Iris pigment epithelial cell (primary cell): Measurements from ENCODE around the gene ZBTB47.

Experiments
- DNase-seq: peaks from one replicate; pipeline ENCODE4 v3.0.0-alpha.2; 2011; ENCODE audit warnings: low read depth

The ZBTB47 gene

DNA sequence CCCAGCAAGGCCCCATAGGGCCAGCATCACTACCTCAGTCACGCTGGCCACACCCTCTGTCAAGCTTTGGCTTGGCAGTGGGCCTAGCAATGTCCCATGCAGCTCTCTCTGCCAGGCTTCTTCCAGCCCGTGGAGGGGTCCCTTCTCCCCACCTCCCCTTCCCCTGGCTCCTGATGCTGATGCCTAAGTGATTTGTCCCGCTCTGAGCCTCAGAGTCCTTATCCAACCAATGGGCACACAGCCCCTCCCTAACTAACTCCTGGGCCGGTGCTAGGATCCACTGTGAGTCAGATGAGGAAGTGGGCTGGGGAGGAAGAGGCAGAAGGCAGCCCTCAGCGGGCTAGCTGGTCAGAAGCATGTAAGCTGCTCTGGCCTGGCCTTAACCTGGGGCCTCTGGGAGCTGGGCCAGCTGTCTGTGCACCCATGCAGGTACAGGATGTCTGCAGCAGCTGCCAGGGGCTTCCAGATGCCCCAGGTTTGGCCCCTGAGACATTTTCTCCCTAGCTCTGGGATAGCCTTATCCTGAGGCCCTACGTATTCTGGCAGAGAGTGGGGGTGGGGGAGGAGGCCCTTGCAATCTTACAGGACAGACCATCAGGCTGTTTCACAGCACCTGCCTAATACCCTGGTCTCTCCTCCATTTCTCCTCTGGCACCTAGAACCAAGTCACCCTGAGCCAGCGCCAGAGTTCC, 740 bp upstream of the ZBTB47 start:
- peak; percentile 89 for DNase-seq

DNA sequence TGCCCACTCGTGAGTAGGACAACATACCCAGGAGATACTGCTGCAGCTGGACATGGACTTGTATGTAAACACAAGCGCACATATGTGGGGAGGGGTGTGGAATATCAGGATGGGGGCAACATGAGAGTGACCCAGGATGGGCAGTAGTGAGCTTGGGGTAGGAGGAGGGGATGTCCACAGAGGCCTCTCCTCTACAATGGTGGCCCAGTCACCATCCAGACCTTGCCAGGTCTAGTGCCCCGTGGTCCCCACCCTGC, 266 bp upstream of the ZBTB47 start:
- no peak for DNase-seq

DNA sequence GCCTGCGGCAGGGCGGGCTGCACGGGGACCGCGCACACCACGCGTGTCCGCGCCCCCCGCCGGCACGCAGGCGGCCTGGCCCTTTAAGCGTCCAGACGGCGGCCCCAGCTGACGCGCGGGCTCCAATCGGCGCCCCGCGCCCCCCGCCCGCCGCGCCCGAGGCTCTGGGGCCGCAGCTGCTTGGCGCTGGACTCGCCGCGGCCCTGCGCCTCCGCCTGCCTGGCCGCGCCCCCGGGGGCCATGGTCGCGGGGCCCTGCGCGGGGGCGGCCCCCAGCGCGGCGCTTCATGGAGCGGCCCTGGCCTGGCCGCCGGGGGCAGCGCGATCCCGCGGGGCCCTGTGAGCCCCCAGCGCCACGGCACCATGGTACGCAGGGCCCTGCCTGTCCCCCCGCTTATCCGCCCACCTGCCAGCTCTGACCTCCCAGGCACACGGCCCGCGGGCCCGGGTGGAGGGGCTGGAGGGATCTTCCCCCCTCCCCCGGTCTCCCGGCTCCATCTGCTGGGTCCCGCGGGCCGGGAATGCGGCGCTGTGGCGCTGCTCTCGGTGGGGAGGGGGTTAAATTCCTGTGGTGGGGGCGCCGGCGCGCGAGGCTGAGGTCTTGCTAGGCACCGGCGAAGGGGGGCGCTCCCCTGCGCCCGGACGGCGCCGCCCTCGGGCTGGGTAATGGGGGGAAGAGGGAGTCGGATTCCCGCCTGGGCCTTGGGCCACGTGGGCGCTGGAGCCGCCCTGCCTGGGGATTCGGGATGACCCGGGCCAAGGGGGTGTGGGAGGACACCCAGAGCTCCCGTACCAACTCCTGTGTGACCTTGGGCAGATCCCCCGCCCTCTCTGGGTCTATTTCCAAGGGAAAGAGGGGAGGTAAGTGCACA, 1.1 kb downstream of the ZBTB47 start:
- peak; percentile 56 for DNase-seq

DNA sequence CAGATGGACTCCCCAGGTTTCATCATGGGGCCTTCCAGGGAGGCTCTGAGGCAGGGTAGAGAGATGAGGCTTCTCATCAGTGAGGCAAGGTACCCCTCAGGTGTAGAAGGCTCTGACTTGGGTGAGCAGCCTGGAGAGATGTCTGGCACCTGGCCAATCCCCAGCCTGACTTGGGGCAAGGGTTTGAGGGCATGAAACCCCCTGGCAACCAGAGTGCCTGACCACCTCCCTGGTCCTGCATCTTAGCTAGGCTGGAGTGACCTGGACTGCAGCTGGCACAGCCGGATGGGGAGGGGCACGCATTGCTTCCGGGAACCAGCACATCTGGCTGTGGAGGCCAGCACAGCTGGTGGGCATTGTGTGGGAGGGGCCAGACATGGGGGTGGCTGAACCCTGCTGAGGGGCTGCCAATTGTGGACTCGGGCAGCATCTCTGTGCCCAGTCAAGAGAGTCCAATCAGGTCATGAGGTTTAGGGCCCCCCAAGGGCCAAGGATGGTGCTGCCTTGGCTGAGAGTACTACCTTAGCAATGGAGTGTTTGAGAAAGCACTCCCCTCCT, 1.9 kb downstream of the ZBTB47 start:
- DNase-seq: no peak

DNA sequence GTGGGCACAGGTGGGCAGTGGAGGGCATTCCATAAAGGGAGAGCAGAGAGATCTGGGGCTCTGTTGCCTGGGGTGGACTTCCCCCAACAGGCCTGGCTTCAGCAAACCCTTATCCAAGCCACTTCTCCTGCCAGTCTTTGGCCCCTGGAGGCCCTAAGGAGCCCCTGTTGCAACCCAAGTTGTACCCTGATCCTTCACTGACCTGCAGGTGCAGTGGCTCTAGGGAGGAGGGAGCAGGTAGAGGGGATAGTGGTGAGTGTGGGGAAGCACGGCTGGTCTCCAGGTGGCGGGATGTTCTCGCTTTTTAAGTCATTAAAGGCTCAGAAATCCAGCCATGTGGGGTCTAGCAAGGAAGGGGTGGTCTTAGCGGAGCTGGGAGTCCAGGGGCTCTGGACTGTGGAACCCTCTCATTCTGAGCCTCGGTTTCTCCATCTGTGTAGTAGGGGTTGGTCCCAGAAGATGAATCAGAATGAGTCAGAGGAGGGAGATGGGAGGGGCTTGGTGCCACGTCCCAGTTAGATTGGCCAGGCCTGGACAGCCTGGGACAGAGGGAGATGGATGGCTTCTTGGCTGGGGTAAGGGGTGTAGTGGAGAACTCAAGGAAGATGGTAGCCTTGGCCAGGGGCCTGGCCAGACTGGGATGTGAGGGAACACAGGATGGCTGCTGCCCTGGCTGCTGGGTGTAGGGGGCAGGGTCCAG, 2.6 kb downstream of the ZBTB47 start:
- DNase-seq: peak; percentile 58

DNA sequence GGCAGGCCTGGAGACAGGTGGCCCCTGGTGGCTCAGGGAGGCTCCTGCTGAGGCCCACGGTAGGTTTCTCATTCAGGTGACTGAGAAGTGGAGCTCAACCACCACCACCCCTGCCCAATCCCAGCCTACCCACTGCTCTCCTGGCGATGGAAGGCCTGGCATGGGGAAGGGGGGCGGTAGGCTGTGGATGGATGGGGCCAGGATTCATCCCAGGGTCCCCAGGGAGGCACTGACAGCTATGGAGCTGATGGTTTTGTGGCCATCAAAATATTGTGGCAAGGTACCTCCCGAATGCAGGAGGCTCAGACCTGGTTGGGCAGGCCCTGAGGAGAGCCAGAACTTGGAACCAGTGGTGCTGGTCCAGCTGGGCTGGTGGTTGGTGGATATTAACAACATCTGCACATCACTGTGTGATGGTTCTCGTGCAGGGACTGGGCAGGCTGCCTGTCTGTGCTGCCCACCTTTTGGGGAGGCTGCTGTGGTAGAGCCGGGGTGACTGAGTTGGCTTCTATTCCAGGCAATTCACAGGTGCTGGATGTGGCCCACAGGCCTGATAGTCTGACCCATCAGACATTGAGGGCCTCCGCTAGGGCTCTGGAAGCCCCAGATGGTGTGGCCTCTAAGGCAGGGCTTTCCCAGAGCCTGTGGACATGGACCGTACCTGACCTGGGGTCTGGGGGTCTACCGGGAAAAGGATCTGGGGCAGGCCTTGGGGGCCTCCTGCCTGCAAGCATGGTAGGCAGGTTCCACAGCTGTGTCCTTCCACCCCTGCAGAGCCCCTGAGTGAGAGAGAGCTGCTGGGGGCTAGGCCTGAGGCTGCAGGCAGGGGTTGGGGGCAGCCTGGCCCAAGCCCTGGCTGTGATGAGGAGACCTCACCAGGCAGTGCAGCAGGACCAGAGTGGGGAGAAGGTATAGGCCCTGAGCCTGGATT, 3.4 kb downstream of the ZBTB47 start:
- no peak for DNase-seq

DNA sequence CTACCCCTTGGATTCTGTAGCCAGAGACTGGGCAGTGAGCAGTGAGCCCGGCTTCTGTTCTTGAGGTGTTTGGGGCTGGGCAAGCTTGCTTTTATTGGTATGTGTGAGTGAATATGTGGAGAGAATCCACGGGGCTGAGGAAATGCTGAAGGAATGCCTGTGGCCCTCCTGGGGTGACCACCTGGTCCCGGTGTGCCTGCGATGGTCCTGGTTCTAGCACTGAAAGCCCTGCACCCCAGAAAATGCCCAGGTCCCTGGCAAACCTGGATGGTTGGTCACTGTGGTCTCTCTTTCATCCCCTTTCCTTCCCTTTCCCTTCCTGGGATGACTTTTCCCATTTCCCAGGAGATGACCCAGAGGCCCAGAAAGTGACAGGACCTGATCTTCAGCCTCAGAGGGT, 4.2 kb downstream of the ZBTB47 start:
- DNase-seq: no peak

DNA sequence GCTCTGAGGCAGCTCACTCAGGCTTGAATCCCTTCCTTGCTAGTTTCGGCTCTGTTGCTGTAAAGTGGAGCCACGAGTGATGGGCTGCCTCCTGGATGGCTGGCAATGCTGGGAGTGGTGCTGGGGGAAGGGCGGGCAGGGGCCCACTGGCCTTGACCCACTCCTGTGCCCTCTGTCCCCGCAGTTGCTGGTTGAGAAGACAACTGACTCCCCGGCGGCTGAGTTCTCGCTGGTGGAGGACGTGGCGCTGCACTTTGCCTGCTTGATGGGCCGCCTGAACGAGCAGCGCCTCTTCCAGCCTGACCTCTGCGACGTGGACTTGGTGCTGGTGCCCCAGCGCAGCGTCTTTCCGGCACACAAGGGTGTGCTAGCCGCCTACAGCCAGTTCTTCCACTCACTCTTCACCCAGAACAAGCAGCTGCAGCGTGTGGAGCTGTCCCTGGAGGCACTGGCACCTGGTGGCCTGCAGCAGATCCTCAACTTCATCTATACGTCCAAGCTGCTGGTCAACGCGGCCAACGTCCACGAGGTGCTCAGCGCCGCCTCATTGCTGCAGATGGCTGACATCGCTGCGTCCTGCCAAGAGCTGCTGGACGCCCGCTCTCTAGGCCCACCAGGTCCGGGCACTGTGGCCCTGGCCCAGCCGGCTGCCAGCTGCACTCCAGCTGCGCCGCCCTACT, 4.7 kb downstream of the ZBTB47 start:
- no peak for DNase-seq

DNA sequence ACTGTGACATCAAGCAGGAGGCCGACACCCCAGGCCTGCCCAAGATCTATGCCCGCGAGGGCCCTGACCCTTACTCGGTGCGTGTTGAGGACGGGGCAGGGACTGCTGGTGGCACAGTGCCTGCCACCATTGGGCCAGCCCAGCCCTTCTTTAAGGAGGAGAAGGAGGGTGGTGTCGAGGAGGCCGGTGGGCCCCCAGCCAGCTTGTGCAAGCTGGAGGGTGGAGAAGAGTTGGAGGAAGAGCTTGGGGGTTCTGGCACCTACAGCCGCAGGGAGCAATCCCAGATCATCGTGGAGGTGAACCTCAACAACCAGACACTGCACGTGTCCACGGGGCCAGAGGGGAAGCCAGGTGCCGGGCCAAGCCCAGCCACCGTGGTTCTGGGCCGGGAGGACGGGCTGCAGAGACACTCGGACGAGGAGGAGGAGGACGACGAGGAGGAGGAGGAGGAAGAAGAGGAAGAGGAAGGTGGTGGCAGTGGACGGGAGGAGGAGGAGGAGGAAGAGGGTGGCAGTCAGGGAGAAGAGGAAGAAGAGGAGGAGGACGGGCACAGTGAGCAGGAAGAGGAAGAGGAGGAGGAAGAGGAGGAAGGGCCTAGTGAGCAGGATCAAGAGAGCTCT, 5.4 kb downstream of the ZBTB47 start:
- no peak for DNase-seq

DNA sequence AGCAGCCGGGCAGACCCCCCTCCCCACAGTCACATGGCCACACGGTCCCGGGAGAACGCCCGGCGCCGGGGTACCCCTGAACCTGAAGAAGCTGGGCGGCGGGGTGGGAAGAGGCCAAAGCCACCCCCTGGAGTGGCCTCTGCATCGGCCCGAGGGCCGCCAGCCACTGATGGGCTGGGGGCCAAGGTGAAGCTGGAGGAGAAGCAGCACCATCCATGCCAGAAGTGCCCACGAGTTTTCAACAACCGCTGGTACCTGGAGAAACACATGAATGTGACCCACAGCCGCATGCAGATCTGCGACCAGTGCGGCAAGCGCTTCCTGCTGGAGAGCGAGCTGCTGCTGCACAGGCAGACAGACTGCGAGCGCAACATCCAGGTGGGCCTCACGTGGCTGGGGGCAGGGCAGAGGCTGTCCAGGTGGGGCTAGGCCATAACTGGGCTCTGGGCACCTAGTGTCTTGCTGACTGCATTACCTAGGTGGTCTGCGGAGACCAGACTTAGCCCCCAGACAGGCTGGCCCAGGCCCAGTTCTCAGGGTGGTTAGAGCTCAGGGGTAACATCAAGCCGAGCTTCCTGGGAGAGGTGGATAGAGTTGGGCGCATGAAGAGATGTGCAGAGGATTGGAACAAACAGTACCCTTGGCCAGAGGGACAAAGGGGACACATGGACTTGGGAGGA, 6.1 kb downstream of the ZBTB47 start:
- DNase-seq: no peak

DNA sequence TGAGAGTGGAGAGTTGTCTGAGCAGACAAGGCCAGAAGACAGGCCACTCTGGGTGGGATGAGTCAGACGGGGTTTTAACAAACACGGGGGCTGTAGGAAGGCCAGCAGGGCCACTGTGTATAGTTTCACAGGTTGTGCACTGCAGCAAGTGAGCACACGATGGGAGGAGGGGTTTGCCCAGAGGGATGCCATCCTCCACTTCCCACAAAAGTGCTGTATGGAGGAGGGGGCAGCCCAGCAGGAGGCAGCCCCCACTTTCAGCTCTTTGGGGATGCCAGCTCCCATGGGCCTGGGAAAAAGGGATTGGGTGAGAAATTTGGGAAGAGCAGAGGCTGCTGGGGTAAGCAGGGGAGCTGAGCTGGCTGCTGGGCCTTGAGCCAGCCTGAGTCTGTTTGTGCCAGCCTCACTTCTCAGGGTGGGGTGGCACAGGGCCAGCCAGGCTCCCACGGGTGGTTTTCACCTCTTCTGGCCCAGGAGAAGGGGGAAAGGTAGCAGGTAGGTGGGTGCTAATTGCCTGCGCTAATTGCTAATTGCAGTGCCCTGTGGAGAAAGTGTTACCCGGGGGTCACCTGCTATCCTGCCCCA, 6.7 kb downstream of the ZBTB47 start:
- DNase-seq: peak; percentile 54

DNA sequence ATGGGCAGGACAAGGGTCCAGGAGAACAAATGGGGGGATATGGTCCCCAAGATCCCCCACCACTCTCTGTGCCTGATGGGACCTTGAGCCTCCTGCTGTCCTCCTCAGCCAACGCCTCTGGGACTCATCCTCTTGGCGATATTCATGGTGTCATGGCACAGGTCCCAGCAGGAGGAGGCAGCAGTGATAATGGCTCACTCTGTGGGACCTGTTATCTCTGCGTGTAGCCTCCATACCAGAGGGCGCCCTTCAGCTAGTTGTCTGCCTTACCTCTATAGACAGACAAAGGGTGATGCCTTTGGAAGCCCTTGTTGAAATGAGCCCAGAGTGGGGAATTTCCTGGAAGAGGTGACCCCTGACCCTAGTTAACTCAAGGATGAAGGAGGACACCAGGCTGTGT, 7.4 kb downstream of the ZBTB47 start:
- no peak for DNase-seq

DNA sequence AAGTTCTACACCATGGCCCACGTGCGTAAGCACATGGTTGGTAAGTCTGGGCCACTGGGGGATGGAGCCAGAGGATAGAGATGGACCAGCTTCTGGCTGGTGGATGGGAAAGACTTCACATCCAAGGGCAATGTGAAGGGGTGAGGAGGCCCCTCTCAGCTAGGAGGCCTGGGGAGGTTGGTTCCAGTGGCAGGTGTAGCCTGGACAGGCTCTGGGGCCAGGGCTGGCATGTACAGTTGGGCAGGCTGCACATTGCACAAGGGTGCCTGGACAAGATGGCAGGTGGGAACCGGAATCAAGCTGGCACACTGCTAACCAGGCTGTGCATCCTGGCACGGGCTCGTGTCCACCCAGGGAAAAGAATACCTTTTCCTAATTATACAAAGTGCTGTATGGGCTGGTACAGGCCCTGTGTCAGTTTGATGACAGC, 8.1 kb downstream of the ZBTB47 start:
- no peak for DNase-seq

DNA sequence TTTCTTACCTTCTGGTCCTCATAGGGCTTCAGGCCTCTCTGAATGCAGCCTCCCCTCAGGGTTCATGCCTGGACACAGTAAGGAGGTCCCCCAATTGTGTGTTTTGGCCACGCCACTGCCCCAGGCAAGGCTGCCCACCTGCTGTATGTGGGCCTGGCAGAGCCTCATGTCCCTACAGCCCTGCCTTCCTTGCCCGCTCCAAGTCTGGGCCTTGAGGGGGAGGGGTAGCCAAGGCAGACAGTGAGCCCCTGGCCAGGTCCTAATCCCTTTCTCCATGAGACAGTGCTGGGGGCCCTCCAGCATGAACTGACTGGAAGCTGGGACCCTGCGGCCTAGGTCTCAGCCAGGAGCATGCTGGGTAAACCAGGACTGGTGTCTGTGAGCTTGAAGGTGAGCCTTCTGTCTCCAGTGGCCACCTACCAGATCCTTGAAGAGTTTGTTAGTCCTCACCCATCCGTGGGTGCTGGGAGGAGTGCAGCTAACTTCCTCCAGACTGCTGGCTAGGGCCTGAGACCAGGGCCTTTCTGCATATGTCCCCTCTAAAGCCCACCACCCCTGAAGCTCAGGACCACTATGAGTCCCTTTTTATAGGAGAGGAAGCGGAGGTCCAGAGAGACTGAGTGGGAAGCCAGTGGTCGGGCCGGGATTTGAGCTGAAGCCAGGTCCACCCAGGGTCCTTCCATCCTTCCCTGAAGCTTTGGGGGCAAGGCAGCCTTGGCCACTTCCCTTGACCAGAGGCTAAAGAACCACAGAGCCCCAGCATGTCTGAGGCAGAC, 8.7 kb downstream of the ZBTB47 start:
- DNase-seq: no peak

DNA sequence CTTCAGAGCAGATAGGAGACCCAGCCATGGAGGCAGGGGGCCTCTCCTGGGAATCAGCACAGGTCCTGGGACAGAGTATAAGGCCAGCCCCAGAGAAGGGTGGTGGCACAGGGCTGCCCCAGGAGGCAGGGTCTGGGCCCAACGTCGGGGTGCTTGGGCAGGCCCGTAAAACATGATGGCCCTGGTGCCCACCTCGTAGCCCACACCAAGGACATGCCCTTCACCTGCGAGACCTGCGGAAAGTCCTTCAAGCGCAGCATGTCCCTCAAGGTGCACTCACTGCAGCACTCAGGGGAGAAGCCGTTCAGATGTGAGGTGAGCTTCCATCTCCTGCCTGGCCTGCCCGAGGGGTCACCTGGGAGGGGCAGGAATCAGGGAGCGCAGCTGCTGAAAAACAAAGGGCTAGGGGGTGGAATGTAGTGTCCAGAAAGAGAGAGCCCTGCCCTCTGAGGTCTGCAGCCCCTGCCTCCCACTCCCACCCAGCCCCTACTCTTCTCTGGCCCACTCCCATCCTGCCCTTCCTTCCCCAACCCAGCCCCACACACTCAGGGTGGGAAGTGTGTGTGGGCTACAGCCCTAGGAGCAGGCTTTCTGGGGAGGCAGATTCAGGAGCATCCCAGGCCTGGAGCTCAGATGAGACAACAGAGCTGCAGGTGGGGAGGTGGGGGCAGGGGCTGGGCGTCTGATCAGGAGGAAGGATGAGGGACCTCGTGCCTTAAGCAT, 9.5 kb downstream of the ZBTB47 start:
- no peak for DNase-seq

DNA sequence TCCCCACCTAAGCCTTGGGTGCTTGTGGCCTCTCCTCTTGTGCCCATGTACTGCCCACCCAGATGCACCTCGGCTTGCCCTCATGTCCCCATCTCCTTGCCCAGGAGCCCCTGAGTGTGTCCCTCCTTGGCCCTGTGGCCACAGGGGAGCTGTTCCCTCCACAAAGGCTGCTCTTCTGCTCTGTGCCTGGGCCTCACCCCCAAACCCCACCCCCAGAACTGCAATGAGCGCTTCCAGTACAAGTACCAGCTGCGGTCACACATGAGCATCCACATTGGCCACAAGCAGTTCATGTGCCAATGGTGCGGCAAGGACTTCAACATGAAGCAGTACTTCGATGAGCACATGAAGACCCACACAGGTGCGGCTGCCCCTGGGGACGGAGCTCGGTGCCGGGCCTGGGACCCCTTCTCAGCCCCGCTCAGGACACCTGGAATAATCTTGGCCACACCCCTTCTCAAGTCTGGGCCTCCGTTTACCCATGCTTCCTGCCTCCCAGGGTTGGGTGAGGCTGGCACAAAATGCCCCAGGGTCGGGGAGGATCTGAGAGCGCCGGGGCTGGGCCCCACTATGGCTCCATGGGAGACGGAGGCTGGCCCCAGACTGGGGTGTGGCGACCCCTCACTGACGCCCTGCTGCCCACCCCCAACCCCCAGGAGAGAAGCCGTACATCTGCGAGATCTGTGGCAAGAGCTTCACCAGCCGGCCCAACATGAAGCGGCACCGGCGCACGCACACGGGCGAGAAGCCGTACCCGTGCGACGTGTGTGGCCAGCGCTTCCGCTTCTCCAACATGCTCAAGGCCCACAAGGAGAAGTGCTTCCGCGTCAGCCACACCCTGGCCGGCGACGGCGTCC, 10.3 kb downstream of the ZBTB47 start:
- no peak for DNase-seq

DNA sequence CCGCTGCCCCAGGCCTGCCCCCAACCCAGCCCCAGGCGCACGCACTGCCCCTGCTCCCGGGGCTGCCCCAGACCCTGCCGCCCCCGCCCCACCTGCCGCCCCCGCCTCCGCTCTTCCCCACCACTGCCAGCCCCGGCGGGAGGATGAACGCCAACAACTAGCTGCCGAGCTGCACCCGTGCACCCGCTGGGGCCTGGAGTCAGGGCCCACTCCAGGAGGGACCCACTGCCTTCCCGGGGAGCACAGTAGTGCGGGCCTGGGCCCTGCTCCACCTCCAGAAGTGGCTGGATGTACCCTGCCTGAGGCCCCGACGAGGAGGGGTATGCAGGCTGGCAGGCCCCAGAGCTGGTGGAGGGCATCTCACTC, 10.9 kb downstream of the ZBTB47 start:
- DNase-seq: no peak
